Spleen (tissue), 11 donors: ENCODE results near the gene HSPA1L. TPM values are rescaled to one million over a fixed set of nuclear protein-coding genes. Genes with fewer than 3 reads are reported as not detected.

Source experiments
- DNase-seq: peaks from one replicate; pipeline ENCODE4 v3.0.0-alpha.2; 2020
- H3K27ac ChIP-seq, 8 donors: fragments of 200-600 bp; sonication (generic) in 7 of 8; 1 replicate in 4 of 8; 2 replicates in 4 of 8; pipeline versions ENCODE4 v1.5.0 to v1.8.0; 2016 to 2021; ENCODE audit warnings: inconsistent platforms in 4 of 8, mild to moderate bottlenecking in 4 of 8, moderate library complexity in 1 of 8
- H3K27me3 ChIP-seq, 7 donors: fragments of 200-600 bp; sonication (generic) in 6 of 7; replicated peaks in 1 of 7; 1 replicate in 4 of 7; 2 replicates in 3 of 7; pipeline versions ENCODE4 v1.5.0 to v1.8.0; 2016 to 2021; ENCODE audit warnings: inconsistent platforms in 3 of 7, mild to moderate bottlenecking in 1 of 7
- H3K36me3 ChIP-seq, 6 donors: fragments of 200-600 bp; sonication (generic) in 5 of 6; 1 replicate in 4 of 6; 2 replicates in 2 of 6; pipeline versions ENCODE4 v1.5.0 to v1.8.0; 2016 to 2021; ENCODE audit warnings: inconsistent platforms in 2 of 6
- H3K4me1 ChIP-seq, 6 donors: fragments of 200-600 bp; sonication (generic) in 5 of 6; 1 replicate in 3 of 6; 2 replicates in 3 of 6; pipeline versions ENCODE4 v1.5.0 to v1.8.0; 2016 to 2021; ENCODE audit warnings: inconsistent platforms in 3 of 6
- H3K4me3 ChIP-seq, 8 donors: fragments of 200-600 bp; sonication (generic) in 7 of 8; 1 replicate in 4 of 8; 2 replicates in 4 of 8; pipeline versions ENCODE4 v1.5.0 to v1.8.0; 2016 to 2021; ENCODE audit warnings: inconsistent platforms in 4 of 8, mild to moderate bottlenecking in 4 of 8, moderate library complexity in 2 of 8
- H3K9me3 ChIP-seq, 8 donors: fragments of 200-600 bp; sonication (generic) in 7 of 8; 1 replicate in 4 of 8; 2 replicates in 4 of 8; pipeline versions ENCODE4 v1.5.0 to v1.8.0; 2016 to 2021; ENCODE audit warnings: inconsistent platforms in 4 of 8
- POLR2A ChIP-seq, 3 donors: fragments of 450-650 bp; IDR thresholded peaks; one replicate each; pipeline ENCODE4 v1.5.1; 2017; ENCODE audit warnings: antibody characterized with exemption in 3 of 3, mild to moderate bottlenecking in 1 of 3
- POLR2AphosphoS5 ChIP-seq, 3 donors: sonication (generic); formaldehyde crosslinking; IDR thresholded peaks; one replicate each; pipeline ENCODE4 v1.5.1; 2017; ENCODE audit warnings: antibody characterized with exemption in 3 of 3
- WGBS, 5 donors: extraction: QIAGEN DNeasy Blood & Tissue Kit in 3 of 5; methylation state at CpG; one replicate each; pipeline versions ENCODE4 v1.1.5 to v1.1.7; 2013 to 2018; 5-methylcytosine and 5-hydroxymethylcytosine counted together
- intact Hi-C: fragments of 100-400 bp; cut with DNase I; formaldehyde crosslinking; loops from one replicate; pipeline ENCODE4 v1.15.0; 2023; ENCODE audit warnings: low total_unique reads
- polyA plus RNA-seq, 3 donors: library from polyadenylated mRNA; stranded (reverse); fragments of 200-250 nt; gene quantifications; one replicate each; pipeline ENCODE4 v1.2.1, GENCODE V29; 2013
- total RNA-seq, 7 donors: library from RNA; depleted of rRNA in 3 of 7; stranded (reverse); fragments of >200 nt in 3 of 7; fragmentation: NEBNext Ultra II Directional in 4 of 7; extraction: Animal tissue kit (Norgen Biotek cat#: 25700) in 4 of 7; gene quantifications; one replicate each; pipeline versions ENCODE4 v1.1.0 to v1.2.1, GENCODE V29; 2016 to 2021
- TF ChIP-seq, protein P1 (sequence below), 11 experiments: fragments of 200-600 bp in 7 of 11; fragments of 450-650 bp in 4 of 11; sonication (generic) in 4 of 11; IDR thresholded peaks in 8 of 11; conservative IDR thresholded peaks in 3 of 11; 1 replicate in 7 of 11; 2 replicates in 4 of 11; pipeline versions ENCODE4 v1.4.0 to v1.8.0; 2016 to 2021; ENCODE audit warnings: antibody characterized with exemption in 11 of 11, inconsistent platforms in 4 of 11, mild to moderate bottlenecking in 1 of 11
- donor health status: healthy with polysubstance abuse.
- donor health status: DM: no; HTN: no; CAD: no; lungs with moderate emphysema.
- donor health status: DM: no; HTN: no; CAD: no.
- donor health status: Bipolar disorder and iron deficiency.
- donor health status: healthy.
- donor health status: DM: no; HTN: no; CAD: no.
- donor health status: DM: yes; HTN: yes; CAD: no.

HSPA1L gene
- total and polyA plus RNA-seq, 10 donors, result 0.93 to 3.7 (median 2.9) TPM

DNA sequence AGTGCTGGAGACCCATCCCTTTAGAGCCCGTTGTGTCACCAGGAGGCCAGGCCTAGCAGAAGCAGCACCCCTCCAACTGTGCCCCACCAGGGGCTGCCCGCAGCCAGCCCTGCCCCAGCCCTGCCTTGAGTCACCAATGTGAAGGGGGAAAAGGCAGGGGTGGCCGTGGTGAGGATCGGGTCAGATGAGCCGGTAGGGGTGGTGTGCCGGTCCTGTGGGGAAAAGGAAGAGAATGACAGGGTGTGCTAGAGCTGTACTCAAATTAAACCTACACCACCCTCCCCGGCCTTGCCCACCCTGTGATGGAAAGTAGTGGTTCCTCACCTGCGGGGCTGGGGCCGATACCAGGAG, 49.5 kb downstream of the HSPA1L start:
- no peak overlapping the region for H3K4me3 ChIP-seq
- H3K9me3 ChIP-seq, result no peaks in the 10 kb centered on the region
- H3K4me1 ChIP-seq, result peaks cover 0 to 37% (median 21%) of the 10 kb centered on the region in 6 donors
- DNase-seq, result peak; percentile 66
- H3K27me3 ChIP-seq, result no peaks in the 10 kb centered on the region
- H3K36me3 ChIP-seq, result peaks cover 0 to 28% (median 6%) of the 10 kb centered on the region in 6 donors
- TF ChIP-seq, protein P1, sequence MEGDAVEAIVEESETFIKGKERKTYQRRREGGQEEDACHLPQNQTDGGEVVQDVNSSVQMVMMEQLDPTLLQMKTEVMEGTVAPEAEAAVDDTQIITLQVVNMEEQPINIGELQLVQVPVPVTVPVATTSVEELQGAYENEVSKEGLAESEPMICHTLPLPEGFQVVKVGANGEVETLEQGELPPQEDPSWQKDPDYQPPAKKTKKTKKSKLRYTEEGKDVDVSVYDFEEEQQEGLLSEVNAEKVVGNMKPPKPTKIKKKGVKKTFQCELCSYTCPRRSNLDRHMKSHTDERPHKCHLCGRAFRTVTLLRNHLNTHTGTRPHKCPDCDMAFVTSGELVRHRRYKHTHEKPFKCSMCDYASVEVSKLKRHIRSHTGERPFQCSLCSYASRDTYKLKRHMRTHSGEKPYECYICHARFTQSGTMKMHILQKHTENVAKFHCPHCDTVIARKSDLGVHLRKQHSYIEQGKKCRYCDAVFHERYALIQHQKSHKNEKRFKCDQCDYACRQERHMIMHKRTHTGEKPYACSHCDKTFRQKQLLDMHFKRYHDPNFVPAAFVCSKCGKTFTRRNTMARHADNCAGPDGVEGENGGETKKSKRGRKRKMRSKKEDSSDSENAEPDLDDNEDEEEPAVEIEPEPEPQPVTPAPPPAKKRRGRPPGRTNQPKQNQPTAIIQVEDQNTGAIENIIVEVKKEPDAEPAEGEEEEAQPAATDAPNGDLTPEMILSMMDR (IDR thresholded peaks at IDR 0.05 in 8 of 11, conservative IDR thresholded peaks at IDR 0.05 in 3 of 11), result no peak
- no peak for TF ChIP-seq POLR2A (IDR thresholded peaks at IDR 0.05)
- no peak for TF ChIP-seq POLR2AphosphoS5 (IDR thresholded peaks at IDR 0.05)
- 75 to 86% (median 84%) methylated on average over 9 of the region's 9 CpGs for WGBS, 5 donors
- H3K27ac ChIP-seq, result no peak overlapping the region
- intact Hi-C loops, result no loop called here

DNA sequence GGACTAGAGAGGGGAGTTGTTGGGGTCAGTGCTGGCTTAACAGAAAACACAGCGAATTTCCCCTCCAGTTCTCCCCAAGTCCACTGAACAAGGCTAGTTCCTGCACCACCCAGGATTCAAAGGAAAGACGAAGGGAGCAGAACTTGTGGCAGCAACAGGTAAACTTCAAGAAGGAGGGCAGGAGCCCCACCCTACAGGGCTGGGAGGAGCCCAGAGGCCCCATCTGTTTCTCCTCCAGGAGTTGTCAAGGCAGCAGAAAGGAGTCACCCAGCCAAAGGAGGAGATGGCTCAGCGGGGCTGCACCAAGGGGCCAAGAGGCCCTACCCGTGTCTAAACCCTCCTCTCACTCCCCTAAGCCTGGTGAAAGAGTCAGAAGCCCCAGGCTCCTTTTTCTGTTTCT, 50.9 kb downstream of the HSPA1L start:
- Histone ChIP-seq H3K9me3 (no peaks in the 10 kb centered on the region), H3K27ac (no peak overlapping the region), H3K4me3 (no peak overlapping the region), H3K4me1 (peaks cover 0 to 27% (median 13%) of the 10 kb centered on the region in 6 donors), H3K27me3 (no peaks in the 10 kb centered on the region), H3K36me3 (peaks cover 0 to 42% (median 7%) of the 10 kb centered on the region in 6 donors)
- TF ChIP-seq POLR2AphosphoS5 (IDR thresholded peaks at IDR 0.05) (no peak), POLR2A (IDR thresholded peaks at IDR 0.05) (no peak)
- TF ChIP-seq, protein P1 (IDR thresholded peaks at IDR 0.05 in 8 of 11, conservative IDR thresholded peaks at IDR 0.05 in 3 of 11), result no peak
- WGBS, 5 donors, result 84 to 91% (median 87%) methylated on average over 4 of the region's 4 CpGs
- intact Hi-C loops, result no loop called here
- peak; percentile 34 for DNase-seq

DNA sequence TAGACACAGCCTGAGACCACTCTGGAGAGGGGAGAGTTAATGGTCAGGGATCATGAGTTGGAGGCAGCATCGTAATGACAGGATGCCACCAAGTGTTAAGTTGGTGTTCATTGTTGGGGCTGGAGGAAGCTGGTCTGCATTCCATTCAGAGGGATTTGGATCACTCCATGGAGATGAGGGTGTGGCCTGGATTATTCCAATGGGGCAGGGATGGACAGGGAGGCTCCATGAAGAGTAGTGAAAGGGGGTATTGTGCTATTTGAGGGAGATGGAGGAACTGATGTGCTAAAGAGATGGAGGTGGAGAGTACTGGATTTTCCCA, 51.5 kb downstream of the HSPA1L start:
- H3K36me3 ChIP-seq, result peaks cover 0 to 47% (median 7%) of the 10 kb centered on the region in 6 donors
- no peaks in the 10 kb centered on the region for H3K9me3 ChIP-seq
- no peak overlapping the region for H3K4me3 ChIP-seq
- H3K4me1 ChIP-seq, result peaks cover 0 to 24% (median 9%) of the 10 kb centered on the region in 6 donors
- no peak for TF ChIP-seq POLR2A (IDR thresholded peaks at IDR 0.05)
- TF ChIP-seq POLR2AphosphoS5 (IDR thresholded peaks at IDR 0.05), result no peak
- TF ChIP-seq, protein P1 (IDR thresholded peaks at IDR 0.05 in 8 of 11, conservative IDR thresholded peaks at IDR 0.05 in 3 of 11), result no peak
- 52 to 70% (median 60%) methylated on average over 1 of the region's 1 CpG for WGBS, 5 donors
- intact Hi-C loops, result no loop called here
- no peaks in the 10 kb centered on the region for H3K27me3 ChIP-seq
- DNase-seq, result no peak
- peak overlapping the region in 3 of 8 donors; percentile 6 to 20 (median 10) for H3K27ac ChIP-seq

DNA sequence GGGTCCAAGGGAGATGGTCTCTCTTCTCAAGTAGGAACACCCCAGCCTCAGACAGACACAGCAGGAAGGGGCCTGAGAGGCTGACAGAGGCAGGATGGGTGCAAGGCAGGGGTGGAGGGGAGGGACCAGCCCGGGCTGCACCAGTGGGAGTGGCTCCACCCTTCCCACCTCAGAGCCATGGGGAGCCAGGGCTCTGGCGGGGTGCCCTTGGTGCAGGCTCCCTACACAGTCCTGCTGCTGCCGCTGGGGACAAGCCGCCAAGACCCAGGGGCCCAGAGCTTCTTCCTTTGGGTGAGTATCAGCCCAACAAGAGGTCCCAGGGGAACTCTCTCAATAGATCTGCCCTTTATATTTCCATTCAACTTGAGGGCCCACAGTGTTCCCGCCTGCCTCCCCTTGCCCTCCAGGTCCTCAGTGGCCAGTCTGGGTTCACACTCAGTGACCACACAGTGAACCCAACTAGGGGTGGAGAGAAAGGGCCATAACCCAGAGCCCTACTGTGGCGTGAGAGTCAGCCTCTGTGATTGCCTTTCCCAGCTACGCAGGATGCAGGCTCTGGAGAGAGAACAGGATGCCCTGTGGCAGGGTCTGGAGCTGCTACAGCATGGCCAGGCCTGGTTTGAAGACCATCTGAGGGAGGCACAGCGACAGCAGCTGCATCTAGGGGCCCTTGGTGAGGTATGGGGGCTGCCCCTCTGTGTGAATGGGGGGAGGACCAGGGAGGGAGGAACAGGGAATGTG, 52.0 kb downstream of the HSPA1L start:
- peaks cover 0 to 18% (median 6%) of the 10 kb centered on the region in 6 donors for H3K4me1 ChIP-seq
- no peaks in the 10 kb centered on the region for H3K9me3 ChIP-seq
- peaks cover 0 to 52% (median 7%) of the 10 kb centered on the region in 6 donors for H3K36me3 ChIP-seq
- peak overlapping the region in 3 of 8 donors; percentile 6 to 20 (median 10) for H3K27ac ChIP-seq
- H3K4me3 ChIP-seq, result no peak overlapping the region
- WGBS, 5 donors, result 74 to 87% (median 83%) methylated on average over 8 of the region's 8 CpGs
- DNase-seq, result peak; percentile 56
- H3K27me3 ChIP-seq, result no peaks in the 10 kb centered on the region
- no peak for TF ChIP-seq POLR2A (IDR thresholded peaks at IDR 0.05)
- TF ChIP-seq POLR2AphosphoS5 (IDR thresholded peaks at IDR 0.05), result no peak
- TF ChIP-seq, protein P1 (IDR thresholded peaks at IDR 0.05 in 8 of 11, conservative IDR thresholded peaks at IDR 0.05 in 3 of 11), result no peak
- intact Hi-C loops, result no loop called here
